GM12873 (cell line): ENCODE measurements around the gene BAHD1.

ENCODE experiments used
- CTCF ChIP-seq: IDR thresholded peaks from 2 replicates; pipeline ENCODE4 v1.5.1; 2012; ENCODE audit warnings: low read depth, mild to moderate bottlenecking, moderate library complexity, low read length, control low read depth; ENCODE audit not compliant: insufficient read depth; ENCODE audit errors: missing control alignments

Gene BAHD1

GRCh38 chr15:40440743-40441564 lies at the start of gene BAHD1:
Gene BAHD1, plus strand, starts transcription at chr15:40440953. Its CDS starts 17,512 bp downstream, at chr15:40458465.
- TF ChIP-seq CTCF = no peak

GRCh38 chr15:40392986-40393948 lies 47.5 kb upstream of the BAHD1 start:
- TF ChIP-seq CTCF = no peak

- no peak for TF ChIP-seq CTCF
Observed at GRCh38 chr15:40397688-40398412, 42.9 kb upstream of the BAHD1 start.

- no peak for TF ChIP-seq CTCF
Observed at GRCh38 chr15:40398413-40398873, 42.3 kb upstream of the BAHD1 start.

- TF ChIP-seq CTCF = no peak
Observed at GRCh38 chr15:40399370-40399769, 41.4 kb upstream of the BAHD1 start.

- no peak for TF ChIP-seq CTCF
Observed at GRCh38 chr15:40405501-40406381, 35.0 kb upstream of the BAHD1 start, which contains the start of gene IVD. Gene IVD, plus strand, starts transcription at chr15:40405795. Its CDS starts 33 bp downstream, at chr15:40405828.
